H1 (cell line): ENCODE results near the gene DYRK1A.

Source experiments
- BACH1 ChIP-seq: IDR thresholded peaks from 2 replicates; pipeline ENCODE4 v1.6.1; 2012; ENCODE audit warnings: low read length, improper control_type of control experiment
- SP1 ChIP-seq: IDR thresholded peaks from 2 replicates; pipeline ENCODE4 v1.6.1; 2011; ENCODE audit warnings: low read depth, low read length
- TF ChIP-seq, protein P1 (sequence below), 3 experiments: IDR thresholded peaks; 1 replicate in 2 of 3; 2 replicates in 1 of 3; pipeline versions ENCODE4 v1.5.1 to v1.6.1; 2011; ENCODE audit warnings: low read length in 3 of 3, mild to moderate bottlenecking in 3 of 3, inconsistent platforms in 2 of 3, low read depth in 1 of 3, moderate library complexity in 1 of 3; ENCODE audit not compliant: insufficient read depth in 1 of 3; ENCODE audit errors: control extremely low read depth in 1 of 3

DNA sequence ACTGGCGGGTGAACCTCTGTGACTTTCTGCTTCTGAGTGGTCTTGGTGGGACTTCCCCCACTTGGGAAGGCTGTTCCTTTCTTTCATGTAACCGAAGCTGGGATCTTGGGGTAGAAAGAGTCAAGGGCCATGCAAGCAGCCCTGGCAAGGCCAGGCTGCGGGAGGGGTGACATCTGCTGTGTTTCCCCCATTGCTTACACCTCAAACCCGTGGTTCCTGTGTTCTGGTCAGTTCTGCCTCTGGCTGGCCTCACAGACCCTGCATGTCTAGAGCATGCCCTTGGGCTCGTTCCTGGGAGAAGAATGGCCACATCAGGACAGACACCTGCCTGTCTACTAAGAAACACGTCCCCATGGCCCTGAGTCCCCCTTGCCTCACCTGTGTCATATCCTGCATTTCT, 207.7 kb downstream of the DYRK1A start:
- no peak for TF ChIP-seq BACH1
- TF ChIP-seq, protein P1, sequence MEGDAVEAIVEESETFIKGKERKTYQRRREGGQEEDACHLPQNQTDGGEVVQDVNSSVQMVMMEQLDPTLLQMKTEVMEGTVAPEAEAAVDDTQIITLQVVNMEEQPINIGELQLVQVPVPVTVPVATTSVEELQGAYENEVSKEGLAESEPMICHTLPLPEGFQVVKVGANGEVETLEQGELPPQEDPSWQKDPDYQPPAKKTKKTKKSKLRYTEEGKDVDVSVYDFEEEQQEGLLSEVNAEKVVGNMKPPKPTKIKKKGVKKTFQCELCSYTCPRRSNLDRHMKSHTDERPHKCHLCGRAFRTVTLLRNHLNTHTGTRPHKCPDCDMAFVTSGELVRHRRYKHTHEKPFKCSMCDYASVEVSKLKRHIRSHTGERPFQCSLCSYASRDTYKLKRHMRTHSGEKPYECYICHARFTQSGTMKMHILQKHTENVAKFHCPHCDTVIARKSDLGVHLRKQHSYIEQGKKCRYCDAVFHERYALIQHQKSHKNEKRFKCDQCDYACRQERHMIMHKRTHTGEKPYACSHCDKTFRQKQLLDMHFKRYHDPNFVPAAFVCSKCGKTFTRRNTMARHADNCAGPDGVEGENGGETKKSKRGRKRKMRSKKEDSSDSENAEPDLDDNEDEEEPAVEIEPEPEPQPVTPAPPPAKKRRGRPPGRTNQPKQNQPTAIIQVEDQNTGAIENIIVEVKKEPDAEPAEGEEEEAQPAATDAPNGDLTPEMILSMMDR (IDR thresholded peaks at IDR 0.05; ENCODE audit: control extremely low read depth in 1 of 3, insufficient read depth in 1 of 3, low read depth in 1 of 3, low read length in 3 of 3): no peak
- no peak for TF ChIP-seq SP1
